Subcutaneous adipose tissue (tissue), 4 donors: ENCODE measurements around the gene SEMA5B. TPM values are rescaled to one million over a fixed set of nuclear protein-coding genes. Genes with fewer than 3 reads are reported as not detected.

Experiments used
- CTCF ChIP-seq: fragments of 450-650 bp; IDR thresholded peaks from one replicate; pipeline ENCODE4 v1.5.1; 2016; ENCODE audit warnings: low read depth, mild to moderate bottlenecking, control low read depth, antibody characterized with exemption, moderate library complexity
- total RNA-seq, 4 donors: library from RNA; depleted of rRNA; stranded (reverse); fragments of >200 nt; gene quantifications; one replicate each; pipeline ENCODE4 v1.1.0, GENCODE V29; 2016

Gene SEMA5B
- total RNA-seq, 4 donors from 2014 or later = 0.51 to 0.88 TPM; not detected in 2

GRCh38 chr3:123021996-123022510 is 5.5 kb downstream of the SEMA5B start:
- no peak for TF ChIP-seq CTCF

GRCh38 chr3:123021388-123021787 is 6.2 kb downstream of the SEMA5B start:
- TF ChIP-seq CTCF = no peak

GRCh38 chr3:123020709-123021108 is 6.9 kb downstream of the SEMA5B start:
- no peak for TF ChIP-seq CTCF

DNA sequence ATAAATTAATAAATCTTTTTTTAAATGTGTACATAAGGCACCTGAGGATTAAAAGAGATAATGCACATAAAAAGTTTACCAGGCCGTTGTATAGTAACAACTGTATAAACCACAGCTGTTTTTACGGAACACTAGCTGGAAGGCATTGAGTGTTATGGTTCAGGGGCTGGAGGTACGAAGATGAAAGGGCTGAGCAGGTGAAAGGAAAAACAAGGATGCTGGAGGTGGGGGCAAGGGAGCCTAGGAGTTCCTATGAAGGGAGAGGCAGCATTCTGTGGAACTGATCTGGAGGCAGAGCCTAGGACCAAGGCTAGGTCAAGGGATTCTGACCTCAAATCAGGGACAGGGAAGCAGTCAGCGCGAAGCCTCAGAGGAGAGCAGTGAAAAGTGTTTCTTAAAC is 8.0 kb downstream of the SEMA5B start:
- TF ChIP-seq CTCF = no peak

- TF ChIP-seq CTCF = no peak
Observed at GRCh38 chr3:123019161-123019560, 8.4 kb downstream of the SEMA5B start.

GRCh38 chr3:123018683-123019082 is 8.9 kb downstream of the SEMA5B start:
- TF ChIP-seq CTCF = no peak

DNA sequence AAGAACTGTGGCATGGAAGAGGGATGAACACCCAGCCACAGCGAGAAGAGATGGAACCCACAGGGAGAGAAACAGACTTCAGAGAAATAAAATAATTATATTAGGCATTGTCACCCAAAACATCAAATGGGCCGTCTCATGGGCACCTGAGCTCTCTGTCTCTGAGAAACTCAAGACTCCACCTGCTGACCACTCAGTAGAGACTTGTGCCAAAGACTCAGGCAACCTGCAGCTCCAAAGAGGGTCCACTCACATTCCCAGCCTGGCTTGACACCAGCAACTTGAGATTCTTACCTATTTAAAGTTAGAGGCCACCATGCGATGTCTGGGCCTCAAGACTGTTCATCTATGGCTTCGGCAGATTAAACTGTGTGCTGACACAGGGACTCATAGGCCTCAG is 12.0 kb downstream of the SEMA5B start:
- TF ChIP-seq CTCF = no peak
